Effector CD8-positive, alpha-beta T cell (primary cell): ENCODE measurements around the gene MDM4.

ENCODE experiments used
- DNase-seq: peaks from one replicate; lab custom pipeline; 2025; lab: John Stamatoyannopoulos, UW

Gene MDM4

GRCh38 chr1:204578867-204579664, 62.9 kb downstream of the MDM4 start:
- DNase-seq, result no peak

DNA sequence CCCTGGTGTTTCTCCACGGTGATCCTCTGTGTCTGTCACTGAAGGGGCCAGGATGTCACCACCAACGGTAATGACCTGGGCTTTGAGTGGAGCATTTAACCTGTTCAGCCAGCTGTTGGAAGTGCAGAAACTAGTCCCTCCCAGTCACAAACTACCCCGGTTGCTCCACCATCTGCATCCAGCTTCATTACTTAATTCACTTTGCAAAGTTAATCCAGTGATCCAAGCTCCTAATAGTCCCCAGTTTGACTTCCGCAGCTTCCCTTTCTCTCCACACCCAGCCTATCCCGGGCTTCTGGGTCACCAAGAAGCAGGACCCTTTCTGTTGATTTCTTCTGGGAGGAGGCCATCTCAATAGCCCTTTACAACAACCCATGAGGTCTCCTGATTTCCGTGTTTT, 63.5 kb downstream of the MDM4 start:
- DNase-seq, result no peak

DNA sequence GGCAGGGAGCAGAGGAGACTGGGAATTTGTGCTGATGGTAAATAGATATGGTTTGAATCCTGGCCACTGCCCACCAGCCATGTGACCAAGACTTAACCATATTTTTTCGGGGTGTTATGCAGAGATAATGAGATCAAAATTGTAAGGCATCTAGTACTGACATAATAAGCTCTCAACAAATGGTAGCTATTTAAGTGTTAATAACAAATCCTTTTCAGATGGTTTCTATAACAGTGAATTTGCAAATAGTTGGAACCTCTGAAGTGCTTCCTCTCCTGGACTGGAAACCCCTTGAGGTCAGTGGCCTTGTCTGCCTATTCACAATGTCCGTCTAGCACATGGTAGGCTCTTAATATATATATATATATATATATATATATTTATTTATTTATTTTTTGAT, 64.7 kb downstream of the MDM4 start:
- no peak for DNase-seq

- DNase-seq, result no peak
Observed at GRCh38 chr1:204581759-204582158, 65.6 kb downstream of the MDM4 start.

GRCh38 chr1:204583909-204584632, 67.9 kb downstream of the MDM4 start:
- DNase-seq, result no peak

DNA sequence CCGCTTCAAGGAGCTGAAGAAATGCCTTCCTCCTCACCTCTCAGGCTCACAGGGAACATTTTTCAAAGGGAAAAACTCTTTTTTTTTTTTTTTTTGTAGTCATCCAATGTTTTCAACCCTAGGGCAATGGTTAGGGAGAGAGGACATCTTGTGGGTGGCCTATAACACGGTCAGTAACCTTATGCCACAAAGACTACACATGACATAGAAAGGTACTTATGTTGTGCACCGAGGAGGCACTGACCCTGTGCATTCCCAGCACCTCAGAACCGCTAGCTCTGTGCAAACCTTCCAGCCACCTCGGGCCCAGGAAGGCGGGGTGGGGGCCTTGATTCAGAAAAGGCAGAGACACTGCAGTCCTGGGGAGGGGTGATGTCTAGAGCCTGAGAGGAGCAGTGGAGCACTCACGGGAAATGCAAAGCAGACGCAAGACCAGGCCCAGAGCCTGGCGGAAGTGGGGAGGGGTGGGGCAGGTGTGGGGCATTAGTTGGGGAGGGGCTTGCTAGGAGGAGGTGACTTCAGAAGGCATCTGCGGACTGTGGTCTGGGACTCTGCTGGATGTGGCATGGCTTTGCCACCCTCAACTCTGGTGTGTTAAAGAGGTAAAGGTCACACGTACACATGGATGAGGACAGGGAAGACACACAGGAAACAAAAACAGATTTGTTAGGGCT, 68.6 kb downstream of the MDM4 start:
- no peak for DNase-seq

DNA sequence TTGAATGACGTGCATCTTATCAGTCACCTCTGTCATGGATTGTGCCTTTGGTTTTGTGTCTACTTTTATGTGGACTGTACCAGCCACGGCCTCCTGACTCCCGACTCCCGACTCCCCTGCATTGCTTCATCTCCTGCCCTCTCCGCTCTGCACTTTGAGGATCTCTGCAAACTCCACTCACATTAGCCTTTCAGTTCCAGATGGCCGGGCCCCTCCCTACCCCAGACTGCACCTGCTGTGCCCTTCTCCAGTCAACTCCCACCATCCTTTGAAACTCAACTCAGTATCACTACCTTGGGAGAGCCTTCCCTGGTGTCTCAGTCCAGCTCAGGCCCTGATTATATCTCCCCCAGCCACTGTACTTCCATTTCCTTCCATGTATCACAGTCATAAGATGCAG, 71.4 kb downstream of the MDM4 start:
- DNase-seq, result no peak

DNA sequence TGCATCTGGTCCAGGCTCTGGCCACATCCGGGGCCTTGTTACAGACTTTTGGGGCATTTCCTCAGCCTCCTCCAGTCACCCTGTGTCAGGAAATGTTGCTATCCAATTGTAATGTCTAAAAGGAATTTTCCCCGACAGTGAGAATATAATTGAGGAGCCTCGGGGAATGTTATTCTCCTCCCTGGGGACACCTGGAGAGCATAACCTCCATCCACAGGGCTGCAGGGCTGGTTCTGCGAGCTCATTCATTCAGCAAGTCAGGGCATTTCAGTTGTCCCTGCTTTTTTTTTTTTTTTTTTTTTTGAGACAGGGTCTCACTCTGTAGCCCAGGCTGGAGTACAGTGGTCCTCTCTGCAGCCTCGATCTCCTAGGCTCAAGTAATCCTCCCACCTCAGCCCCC, 72.6 kb downstream of the MDM4 start:
- DNase-seq, result no peak

DNA sequence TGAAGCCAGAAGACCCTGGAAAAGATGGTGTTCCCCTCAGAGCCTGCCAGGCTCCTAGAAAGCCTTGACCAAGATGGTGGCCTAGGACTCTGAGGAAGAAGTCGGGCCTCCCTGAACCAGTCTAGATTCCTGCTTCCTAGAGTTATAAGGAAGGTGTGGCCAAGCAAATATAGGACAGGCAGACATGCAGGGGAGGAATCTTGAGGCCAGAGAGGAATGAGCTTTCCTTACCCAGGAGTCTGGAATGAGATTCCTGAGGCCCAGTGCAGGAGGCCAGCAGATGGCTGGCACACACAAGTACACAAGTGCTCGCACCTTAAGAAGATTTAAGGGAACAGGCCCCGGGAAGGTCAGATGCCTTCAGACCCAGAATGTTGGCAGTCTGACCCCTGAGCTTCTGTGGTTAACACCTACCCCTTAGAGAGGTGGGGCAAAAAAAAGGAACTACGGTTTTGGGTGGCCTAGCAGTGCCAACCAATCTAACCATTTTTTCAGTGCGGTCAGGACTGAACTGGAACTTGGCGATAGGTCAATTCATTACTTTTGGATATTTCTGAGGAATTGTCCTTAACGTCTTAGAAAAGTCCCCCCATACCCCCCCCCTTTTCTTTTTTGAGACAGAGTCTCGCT, 73.3 kb downstream of the MDM4 start:
- no peak for DNase-seq

DNA sequence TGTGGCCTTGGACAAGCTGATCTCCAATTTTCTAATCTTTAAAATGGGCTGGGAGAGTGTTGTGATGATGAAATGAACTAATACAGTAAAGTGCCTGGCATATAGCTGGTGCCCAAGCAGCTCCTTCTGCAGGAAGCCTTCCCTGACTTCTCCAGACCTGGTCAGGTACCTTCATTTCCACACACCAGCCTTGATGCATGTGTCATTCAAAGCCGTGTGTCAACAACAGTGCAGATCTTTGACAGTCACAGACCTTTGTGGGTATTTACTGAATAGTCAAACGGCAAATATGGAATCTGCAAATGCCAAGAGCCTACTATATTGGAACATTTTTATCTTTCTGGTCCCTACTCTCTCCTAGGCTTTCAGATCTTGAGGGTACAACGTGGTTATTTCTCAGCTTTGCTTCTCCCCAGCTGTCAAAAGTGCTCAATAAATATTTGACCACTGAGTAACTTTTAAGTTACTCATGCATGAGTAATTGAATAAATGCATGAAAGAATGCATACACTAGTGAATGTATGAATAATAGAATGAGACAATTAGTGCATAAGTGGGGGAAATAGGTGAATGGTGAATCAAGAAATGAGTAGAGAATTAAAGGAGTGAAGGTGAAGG, 75.4 kb downstream of the MDM4 start:
- no peak for DNase-seq

DNA sequence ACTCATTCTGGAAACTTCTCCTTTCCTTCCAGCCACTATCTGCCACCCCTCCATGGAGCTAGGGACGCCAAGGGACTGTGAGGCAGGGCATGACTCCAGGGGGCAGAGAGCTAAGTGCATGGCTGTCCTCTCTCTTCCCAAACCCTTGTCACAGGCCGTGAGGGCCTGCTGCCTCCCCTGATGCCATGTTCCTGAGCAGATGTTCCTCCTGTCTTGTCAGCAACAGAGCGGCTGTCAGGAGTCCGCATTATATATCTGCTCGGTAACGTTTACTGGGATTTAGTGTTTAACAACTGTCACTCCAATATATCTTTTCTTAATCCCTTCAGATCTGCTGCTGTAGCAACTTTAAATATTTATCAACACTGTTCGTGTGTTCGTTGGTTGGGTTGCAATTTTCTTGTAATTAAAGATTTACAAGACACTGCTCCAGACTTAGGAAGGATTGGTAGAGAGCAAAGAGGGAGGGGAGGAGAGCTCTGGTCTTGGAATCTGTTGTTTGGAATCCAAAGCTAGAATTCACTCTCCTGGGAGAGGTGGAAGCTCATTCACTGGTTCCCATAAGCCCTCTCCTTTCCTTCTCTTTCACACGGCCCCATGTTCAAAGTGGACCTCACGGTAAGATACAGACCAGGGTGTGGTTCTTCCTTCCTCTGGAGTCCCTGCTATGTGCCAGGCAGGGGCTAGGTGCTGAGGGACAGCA, 76.2 kb downstream of the MDM4 start:
- no peak for DNase-seq

DNA sequence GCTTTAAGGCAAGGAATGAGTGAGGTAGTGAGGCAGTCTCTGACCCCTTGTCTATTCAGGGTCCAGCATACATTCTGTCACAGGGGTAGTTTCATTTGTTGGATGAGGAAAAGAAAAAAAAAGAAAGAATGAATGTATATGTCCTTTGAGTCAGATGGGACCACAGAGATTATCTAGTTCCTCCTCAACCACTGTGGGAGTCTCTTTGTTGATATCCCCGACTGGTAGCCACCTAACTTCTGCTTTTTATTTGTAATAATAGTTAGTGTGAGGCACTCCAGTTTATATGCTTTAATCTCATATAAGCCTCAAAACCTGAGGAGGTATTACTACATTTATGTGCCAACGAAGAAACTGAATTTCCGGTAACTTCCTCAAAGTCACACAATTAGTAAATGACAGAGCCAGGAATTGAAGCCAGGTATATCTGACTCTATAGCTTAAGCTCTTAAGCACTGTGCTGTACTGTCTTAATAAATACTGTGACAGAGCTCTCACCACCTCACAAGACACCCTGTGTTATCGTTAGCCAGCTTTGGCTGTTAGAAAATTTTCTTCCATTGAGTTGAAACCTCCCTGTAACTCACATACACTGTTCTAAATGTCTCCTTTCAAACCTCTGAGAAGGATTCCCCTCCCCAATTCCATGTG, 82.2 kb downstream of the MDM4 start:
- DNase-seq, result no peak

- DNase-seq, result no peak
Observed at GRCh38 chr1:204599098-204599497, 82.9 kb downstream of the MDM4 start.

GRCh38 chr1:204599596-204599995, 83.4 kb downstream of the MDM4 start:
- no peak for DNase-seq

DNA sequence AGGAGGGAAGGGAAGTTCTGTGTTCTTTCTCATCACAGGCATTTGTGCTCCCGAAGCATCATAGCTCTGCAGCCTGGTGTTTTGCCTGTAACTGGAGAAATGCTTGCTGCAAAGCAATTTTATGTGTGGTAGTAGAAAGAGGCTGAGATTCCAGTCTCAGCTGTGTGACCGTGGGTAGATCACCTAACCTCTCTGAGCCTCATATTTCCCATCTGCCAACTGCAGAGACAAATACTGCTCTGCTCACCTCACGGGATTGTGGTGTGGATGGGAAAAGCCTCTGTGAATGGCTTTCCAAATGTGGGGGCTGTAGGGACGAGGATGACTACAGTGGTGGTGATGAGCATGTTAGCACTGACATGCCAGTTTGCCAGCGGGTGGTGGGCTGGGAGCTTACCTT, 84.0 kb downstream of the MDM4 start:
- no peak for DNase-seq

DNA sequence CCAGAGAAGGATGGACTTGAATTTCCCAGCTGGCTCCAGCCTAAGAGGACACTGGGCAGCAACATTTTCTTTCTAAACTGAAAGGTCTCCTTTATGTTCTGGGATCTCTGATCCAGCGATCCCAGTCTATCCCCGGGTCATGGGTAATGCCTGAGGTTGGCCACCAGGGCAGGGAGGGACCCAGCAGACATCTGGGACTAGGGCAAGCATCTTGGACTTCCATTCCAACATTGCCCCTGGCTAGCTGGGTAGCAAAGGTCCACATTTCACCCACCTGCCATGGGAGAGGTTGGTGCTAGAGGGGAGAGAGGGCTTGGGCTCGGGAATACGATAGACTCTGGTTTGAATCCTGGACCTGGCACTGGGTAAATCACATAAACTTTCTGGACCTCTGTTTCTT, 84.8 kb downstream of the MDM4 start:
- no peak for DNase-seq

GRCh38 chr1:204602111-204602579, 85.9 kb downstream of the MDM4 start:
- DNase-seq, result no peak

- DNase-seq, result no peak
Observed at GRCh38 chr1:204602871-204603542, 86.8 kb downstream of the MDM4 start.

GRCh38 chr1:204605791-204606190, 89.6 kb downstream of the MDM4 start:
- DNase-seq, result no peak
